Astrocyte (in vitro differentiated cells and primary cell): ENCODE measurements around the gene SSTR4.

Experiments used
- CTCF ChIP-seq: IDR thresholded peaks from 2 replicates; pipeline ENCODE4 v1.5.1; 2011; ENCODE audit warnings: low read depth, mild to moderate bottlenecking, inconsistent platforms, low read length, moderate library complexity; ENCODE audit not compliant: insufficient read depth
- EZH2 ChIP-seq: IDR thresholded peaks from 2 replicates; pipeline ENCODE4 v1.6.1; 2012; ENCODE audit warnings: mild to moderate bottlenecking, low read length, inconsistent platforms; ENCODE audit not compliant: insufficient read depth

- TF ChIP-seq CTCF (no peak), EZH2 (no peak)
These were observed 50.4 kb downstream of the SSTR4 start for GRCh38 chr20:23085436-23086055.
